Parathyroid adenoma (tissue), 2 donors: ENCODE results near the gene SLC6A16.
"Not testable (repeated sequence)": the region's sequence is repeated elsewhere in the genome, so short reads cannot be mapped to it uniquely, and the experiment has no call there.

Experiments
- H2AFZ ChIP-seq: fragments of 300-600 bp; sonication (generic); one replicate; pipeline ENCODE4 v1.7.0; 2017; ENCODE audit warnings: antibody characterized with exemption, mild to moderate bottlenecking
- H3K27ac ChIP-seq: fragments of 300-600 bp; sonication (generic); one replicate; pipeline ENCODE4 v1.7.0; 2017
- H3K27me3 ChIP-seq: fragments of 300-600 bp; sonication (generic); one replicate; pipeline ENCODE4 v1.7.0; 2017; ENCODE audit warnings: low read length; ENCODE audit not compliant: control insufficient read depth, insufficient read depth
- H3K36me3 ChIP-seq: fragments of 300-600 bp; sonication (generic); one replicate; pipeline ENCODE4 v1.7.0; 2017; ENCODE audit warnings: low read length; ENCODE audit not compliant: control insufficient read depth, insufficient read depth
- H3K4me1 ChIP-seq: fragments of 300-600 bp; sonication (generic); one replicate; pipeline ENCODE4 v1.7.0; 2017; ENCODE audit warnings: control low read depth
- H3K4me2 ChIP-seq: fragments of 300-600 bp; sonication (generic); one replicate; pipeline ENCODE4 v1.7.0; 2017; ENCODE audit warnings: low read length
- H3K4me3 ChIP-seq: fragments of 300-600 bp; sonication (generic); one replicate; pipeline ENCODE4 v1.7.0; 2017; ENCODE audit warnings: low read depth, low read length
- H3K79me2 ChIP-seq: fragments of 300-600 bp; sonication (generic); one replicate; pipeline ENCODE4 v1.7.0; 2017; ENCODE audit warnings: control low read depth
- H3K9ac ChIP-seq: fragments of 300-600 bp; sonication (generic); one replicate; pipeline ENCODE4 v1.7.0; 2017; ENCODE audit warnings: mild to moderate bottlenecking
- H3K9me3 ChIP-seq: fragments of 300-600 bp; sonication (generic); one replicate; pipeline ENCODE4 v1.7.0; 2017; ENCODE audit warnings: low read length; ENCODE audit not compliant: control insufficient read depth
- TF ChIP-seq, protein P1 (sequence below): fragments of 300-600 bp; sonication (generic); IDR thresholded peaks from one replicate; pipeline ENCODE4 v1.7.0; 2017; ENCODE audit warnings: antibody characterized with exemption, mild to moderate bottlenecking
- donor health status: primary hyperparathyroidism.

The SLC6A16 gene

DNA sequence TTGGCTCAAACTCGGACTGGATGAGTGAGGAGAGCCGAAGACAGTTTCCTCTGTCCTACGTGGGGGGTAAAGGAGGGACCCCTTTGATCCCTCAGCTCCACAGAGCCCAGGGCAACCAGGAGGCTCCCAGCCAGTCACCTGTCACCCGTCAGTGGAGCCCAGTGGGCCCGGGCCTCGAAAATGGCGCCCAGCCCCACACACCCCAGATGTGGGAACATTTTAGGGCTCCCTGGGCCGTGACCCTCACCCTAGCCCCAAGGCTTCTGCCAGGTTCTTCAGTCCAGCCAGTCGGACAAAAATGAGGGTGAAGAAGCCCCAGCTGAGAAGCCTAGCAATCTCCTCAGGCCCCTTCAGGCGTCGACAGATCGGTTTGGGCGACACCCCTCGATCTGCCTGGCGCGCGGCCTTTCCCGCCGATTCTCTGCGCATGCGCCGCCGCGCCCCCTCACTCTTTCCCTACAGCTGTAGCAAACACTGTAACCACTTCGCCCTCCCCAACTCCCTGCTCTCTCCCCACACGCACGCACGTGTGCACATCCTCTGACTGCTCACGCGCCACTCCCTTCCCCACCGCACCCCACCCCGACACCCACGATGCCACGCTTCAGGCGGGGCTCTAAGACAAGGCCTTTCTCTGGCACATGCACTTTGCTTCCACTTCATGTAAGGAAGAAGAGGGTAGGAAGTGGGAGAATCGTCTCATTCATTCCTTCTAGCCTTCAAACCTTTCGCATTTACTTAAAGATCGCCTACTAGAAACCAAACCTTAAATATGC is at the start of gene SLC6A16:
Gene SLC6A16 (minus strand): TSS at position 391 of the 776 bp plus-strand sequence. CDS start 13,844 bp downstream, outside the sequence.
- Histone ChIP-seq H3K9me3 (no peaks in the 10 kb centered on the region), H3K4me3 (no peak within 1 kb of the TSS), H3K79me2 (no peaks in the 10 kb centered on the region), H3K4me2 (no peak within 1 kb of the TSS), H3K4me1 (no peaks in the 10 kb centered on the region), H3K9ac (no peak within 1 kb of the TSS), H3K36me3 (no peaks in the 10 kb centered on the region), H3K27ac (no peak within 1 kb of the TSS), H2AFZ (no peak within 1 kb of the TSS), H3K27me3 (no peaks in the 10 kb centered on the region)
- TF ChIP-seq, protein P1, sequence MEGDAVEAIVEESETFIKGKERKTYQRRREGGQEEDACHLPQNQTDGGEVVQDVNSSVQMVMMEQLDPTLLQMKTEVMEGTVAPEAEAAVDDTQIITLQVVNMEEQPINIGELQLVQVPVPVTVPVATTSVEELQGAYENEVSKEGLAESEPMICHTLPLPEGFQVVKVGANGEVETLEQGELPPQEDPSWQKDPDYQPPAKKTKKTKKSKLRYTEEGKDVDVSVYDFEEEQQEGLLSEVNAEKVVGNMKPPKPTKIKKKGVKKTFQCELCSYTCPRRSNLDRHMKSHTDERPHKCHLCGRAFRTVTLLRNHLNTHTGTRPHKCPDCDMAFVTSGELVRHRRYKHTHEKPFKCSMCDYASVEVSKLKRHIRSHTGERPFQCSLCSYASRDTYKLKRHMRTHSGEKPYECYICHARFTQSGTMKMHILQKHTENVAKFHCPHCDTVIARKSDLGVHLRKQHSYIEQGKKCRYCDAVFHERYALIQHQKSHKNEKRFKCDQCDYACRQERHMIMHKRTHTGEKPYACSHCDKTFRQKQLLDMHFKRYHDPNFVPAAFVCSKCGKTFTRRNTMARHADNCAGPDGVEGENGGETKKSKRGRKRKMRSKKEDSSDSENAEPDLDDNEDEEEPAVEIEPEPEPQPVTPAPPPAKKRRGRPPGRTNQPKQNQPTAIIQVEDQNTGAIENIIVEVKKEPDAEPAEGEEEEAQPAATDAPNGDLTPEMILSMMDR: no peak

DNA sequence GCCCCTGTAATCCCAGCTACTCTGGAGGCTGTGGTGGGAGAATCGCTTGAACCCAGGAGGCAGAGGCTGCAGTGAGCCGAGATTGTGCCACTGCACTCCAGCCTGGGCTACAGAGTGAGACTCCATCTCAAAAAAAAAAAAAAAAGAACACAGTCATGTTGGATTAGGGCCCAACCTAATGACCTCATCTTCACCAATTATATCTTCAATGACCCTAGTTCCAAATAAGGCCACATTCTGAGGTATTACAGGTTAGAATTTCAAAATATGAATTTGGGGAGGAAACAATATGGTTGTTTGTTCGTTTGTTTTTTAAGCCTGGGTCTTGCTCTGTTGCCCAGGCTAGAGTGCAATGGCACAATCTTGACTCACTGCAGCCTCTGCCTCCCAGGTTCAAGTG is 48.2 kb upstream of the SLC6A16 start:
- not testable (repeated sequence) for H3K27ac ChIP-seq, H3K4me1 ChIP-seq, H3K9me3 ChIP-seq, H3K79me2 ChIP-seq, H3K4me3 ChIP-seq, H2AFZ ChIP-seq, H3K27me3 ChIP-seq, H3K9ac ChIP-seq, H3K4me2 ChIP-seq, H3K36me3 ChIP-seq

DNA sequence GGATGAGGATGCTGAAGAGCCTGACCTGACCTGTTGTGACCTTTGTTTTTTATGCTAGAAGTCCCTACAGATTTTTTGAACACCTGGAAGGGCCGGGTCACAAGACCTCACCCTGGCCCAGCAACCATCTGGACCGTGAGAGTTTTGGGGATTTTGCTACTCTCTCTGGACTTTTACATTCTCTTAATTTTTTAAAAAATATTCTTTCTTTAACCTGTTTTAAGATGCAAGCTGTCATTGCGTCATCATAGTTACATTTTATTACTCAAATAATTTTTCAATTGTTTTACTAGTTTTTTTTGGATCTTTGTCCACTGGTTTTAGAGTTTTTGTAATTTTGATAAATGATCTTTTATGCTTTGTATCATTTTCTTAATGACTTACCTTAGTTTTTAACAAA is 46.2 kb upstream of the SLC6A16 start:
- no peak overlapping the region for H3K9ac ChIP-seq
- H3K9me3 ChIP-seq: no peaks in the 10 kb centered on the region
- no peak overlapping the region for H3K27ac ChIP-seq
- no peaks in the 10 kb centered on the region for H3K36me3 ChIP-seq
- H3K27me3 ChIP-seq: no peaks in the 10 kb centered on the region
- no peak overlapping the region for H3K4me3 ChIP-seq
- H2AFZ ChIP-seq: no peak overlapping the region
- TF ChIP-seq, protein P1: no peak
- no peak overlapping the region for H3K4me2 ChIP-seq
- H3K79me2 ChIP-seq: no peaks in the 10 kb centered on the region
- no peaks in the 10 kb centered on the region for H3K4me1 ChIP-seq

DNA sequence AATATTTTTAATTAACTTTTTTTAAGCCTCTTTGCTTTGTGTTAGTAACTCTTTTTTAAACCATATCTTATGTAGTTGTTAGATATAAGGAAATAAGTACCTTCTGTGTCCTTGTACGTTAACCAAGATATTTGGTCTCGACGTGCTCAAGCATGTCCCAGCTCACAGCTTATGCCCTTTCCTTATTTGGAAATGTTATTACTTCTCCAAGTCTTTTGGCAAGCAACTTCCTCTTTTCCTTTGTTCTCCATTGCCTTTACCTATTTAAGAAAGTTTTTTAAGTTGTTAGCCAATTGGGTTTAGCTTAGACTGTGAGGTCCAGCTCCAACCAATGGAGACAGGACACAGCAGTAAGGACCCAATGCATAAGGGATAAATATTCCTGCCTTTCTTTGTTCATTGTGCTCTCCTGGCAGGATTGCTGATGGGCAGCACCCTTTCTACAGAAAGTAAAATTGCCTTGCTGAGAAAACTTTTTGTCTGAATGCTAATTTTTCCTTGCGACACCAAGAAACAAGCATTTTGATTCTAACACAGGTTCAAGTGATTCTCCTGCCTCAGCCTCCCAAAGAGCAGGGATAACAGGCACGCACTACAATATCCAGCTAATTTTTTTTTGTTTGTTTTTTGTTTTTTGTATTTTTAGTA is 43.8 kb upstream of the SLC6A16 start:
- no peak overlapping the region for H3K4me2 ChIP-seq
- H2AFZ ChIP-seq: no peak overlapping the region
- H3K9me3 ChIP-seq: no peaks in the 10 kb centered on the region
- no peak overlapping the region for H3K4me3 ChIP-seq
- H3K9ac ChIP-seq: no peak overlapping the region
- TF ChIP-seq, protein P1: no peak
- H3K79me2 ChIP-seq: no peaks in the 10 kb centered on the region
- H3K36me3 ChIP-seq: no peaks in the 10 kb centered on the region
- no peaks in the 10 kb centered on the region for H3K27me3 ChIP-seq
- no peaks in the 10 kb centered on the region for H3K4me1 ChIP-seq
- no peak overlapping the region for H3K27ac ChIP-seq

DNA sequence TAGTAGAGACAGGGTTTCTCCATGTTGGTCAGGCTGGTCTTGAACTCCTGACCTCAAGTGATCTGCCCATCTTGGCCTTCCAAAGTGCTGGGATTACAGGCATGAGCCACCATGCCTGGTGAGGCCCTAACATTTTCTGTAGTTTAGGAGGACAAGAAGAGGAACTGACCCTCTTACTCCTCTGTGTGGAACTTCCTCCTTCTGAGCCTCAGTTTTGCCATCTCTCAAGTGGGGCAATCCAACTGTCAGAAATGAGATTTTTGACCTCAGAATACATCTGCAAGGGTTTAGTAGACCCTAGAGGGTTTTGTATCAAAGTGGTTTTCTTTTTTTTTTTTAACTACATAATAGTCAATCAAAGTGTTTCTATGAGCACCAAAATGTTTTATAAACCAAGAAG is 41.1 kb upstream of the SLC6A16 start:
- no peak overlapping the region for H3K4me2 ChIP-seq
- no peak overlapping the region for H3K4me3 ChIP-seq
- no peaks in the 10 kb centered on the region for H3K79me2 ChIP-seq
- no peak overlapping the region for H3K27ac ChIP-seq
- H3K9ac ChIP-seq: no peak overlapping the region
- no peaks in the 10 kb centered on the region for H3K36me3 ChIP-seq
- no peaks in the 10 kb centered on the region for H3K9me3 ChIP-seq
- no peak overlapping the region for H2AFZ ChIP-seq
- TF ChIP-seq, protein P1: no peak
- H3K4me1 ChIP-seq: peaks cover 2% of the 10 kb centered on the region
- H3K27me3 ChIP-seq: no peaks in the 10 kb centered on the region
